NT2/D1 (cell line): ENCODE data around the gene EXD3.

ENCODE experiments used
- SUZ12 ChIP-seq: IDR thresholded peaks from 2 replicates; pipeline ENCODE4 v1.6.1; 2011; ENCODE audit not compliant: insufficient read length, insufficient read depth; ENCODE audit errors: extremely low read depth
- YY1 ChIP-seq: IDR thresholded peaks from 2 replicates; pipeline ENCODE4 v1.6.1; 2011; ENCODE audit not compliant: insufficient read length, insufficient read depth
- ZNF274 ChIP-seq: IDR thresholded peaks from 2 replicates; pipeline ENCODE4 v1.6.1; 2011; ENCODE audit warnings: mild to moderate bottlenecking, low read depth, low read length

- no peak for TF ChIP-seq YY1
- TF ChIP-seq ZNF274: no peak
- no peak for TF ChIP-seq SUZ12
These were observed 81.7 kb downstream of the EXD3 start for GRCh38 chr9:137341227-137341626.
